HG03025 (cell line): ENCODE results near the gene RBMS3.

Experiments
- ATAC-seq: cut with Tn5 transposase; IDR thresholded peaks from one replicate; pipeline ENCODE4 v1.9.1; 2021; ENCODE audit warnings: mild to moderate bottlenecking, moderate library complexity; ENCODE audit not compliant: unreplicated experiment, low FRiP score

The RBMS3 gene

DNA sequence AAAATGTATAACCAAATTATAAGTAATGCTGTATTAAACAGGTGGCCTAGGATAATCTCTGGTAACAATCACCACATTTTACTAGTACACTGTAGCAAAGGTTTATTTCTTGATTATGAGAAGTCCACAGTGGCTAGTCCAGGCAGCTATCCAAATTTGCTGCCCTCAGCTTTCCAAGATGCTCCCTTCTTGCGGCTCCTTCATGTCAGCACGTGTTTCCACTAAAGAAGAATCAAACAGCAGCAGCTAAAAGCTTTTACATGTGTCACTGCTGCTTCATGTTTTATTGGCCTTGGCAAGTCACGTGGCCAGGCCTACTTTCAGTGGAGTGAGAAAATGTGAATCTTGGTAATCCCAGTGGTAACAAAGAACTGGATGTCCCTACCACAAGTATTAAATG lies 5.6 kb upstream of the RBMS3 start:
- ATAC-seq, result no peak

DNA sequence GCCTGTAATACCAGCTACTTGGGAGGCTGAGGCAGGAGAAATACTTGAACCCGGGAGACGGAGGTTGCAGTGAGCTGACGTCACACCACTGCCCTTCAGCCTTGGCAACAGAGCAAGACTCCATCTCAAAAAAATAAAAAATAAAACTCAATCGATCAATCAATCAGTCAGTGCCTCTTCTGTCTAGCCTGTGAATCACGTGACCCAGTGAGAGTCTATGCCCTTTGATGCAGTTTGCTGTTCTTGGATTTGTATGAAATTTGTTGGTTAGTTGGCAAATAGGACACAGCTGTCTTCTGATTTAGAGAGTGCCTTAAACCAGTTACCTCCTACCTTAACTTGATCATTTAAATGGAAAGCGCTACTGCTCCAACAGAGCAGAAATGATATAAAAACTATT lies 3.6 kb upstream of the RBMS3 start:
- ATAC-seq, result no peak

DNA sequence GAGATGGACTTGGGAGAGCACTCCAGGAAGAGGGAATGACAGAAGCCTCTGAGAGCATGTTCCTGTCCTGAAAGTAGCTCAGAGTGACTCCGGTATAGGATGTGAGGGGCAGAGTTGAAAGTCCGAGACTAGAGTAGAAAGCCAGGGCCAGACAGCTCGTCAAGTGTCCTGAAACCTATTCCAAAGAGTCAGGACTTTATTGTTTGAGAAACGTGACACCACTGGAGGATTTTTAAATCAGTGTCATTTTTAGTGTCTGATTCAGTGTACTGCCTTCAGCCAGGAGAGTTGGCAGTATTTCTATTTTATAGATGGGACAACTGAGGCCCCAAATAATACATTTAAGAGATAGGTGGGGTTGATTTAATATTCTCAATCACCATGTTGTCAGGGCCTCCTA lies 1.6 kb upstream of the RBMS3 start:
- ATAC-seq, result no peak

DNA sequence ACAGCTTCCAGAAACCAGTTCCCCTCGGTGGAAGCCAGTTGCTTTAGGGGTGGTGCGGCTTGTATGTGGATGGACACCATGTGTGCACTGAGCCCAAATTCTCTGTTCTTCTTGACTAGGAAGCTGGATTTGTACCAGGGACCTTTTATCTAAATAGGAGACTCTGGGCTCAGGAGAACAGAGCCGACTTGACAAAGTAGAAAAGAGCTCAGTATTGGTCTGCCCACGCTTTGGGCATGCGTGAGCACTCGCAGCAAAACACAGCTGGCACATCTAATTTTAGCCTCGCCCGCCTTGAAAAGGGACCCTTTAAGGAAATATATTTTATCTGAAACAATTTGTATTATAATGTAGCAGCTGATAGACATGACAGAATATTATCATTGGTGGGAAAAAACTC lies 1.1 kb upstream of the RBMS3 start:
- ATAC-seq, result no peak

DNA sequence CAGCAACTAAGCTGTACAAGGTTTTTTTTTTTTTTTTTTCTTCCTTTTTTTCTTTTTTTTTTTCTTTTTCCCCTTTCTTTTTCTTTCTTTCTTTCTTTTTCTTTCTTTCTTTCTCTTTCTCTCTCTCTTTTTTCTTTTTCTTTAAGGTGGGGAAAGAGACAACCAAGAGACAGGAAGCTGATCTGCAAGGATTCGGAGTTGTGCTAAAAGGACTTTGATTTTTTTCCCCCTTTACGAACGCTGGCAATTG lies 148 bp downstream of the RBMS3 start:
- no peak for ATAC-seq

DNA sequence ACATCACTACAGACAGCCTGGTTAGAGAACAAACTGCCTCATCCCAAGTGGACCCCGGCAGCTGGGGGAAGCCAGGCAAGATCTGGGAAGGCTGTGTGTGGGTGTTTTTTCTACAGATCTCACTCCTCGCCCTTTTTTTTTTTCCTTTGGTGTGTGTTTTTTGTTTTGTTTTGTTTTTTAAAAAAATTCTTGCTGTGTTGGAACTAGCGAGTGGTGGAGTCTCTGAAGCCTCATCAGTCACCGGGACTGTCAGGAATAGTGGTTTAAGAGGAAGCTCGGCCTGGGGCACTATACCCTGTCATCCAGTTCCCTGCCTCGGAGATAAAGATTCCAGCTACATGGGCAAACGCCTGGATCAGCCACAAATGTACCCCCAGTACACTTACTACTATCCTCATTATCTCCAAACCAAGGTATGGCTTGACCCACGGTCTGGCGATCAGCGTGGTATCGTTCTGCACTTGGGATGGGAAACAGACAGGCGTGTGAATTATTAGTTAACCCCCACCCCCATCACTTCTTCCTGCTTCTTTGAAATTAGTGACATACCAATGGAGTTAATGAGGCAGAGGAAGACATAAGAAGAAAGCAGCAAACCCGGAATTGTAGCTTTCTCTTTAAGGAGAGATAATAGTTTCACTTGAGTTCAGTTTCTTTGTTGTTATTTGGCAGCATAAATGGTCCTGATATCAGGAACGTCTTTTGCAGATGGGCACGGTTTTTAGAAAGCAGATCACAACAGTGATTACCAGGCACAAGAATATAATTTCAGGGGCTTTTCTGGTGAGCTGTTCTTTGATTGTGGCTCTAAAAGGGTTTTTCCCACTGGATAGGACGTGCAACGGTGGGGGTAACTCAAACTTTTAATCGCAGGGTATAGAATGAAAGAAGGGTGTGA lies 722 bp downstream of the RBMS3 start:
- ATAC-seq, result no peak

DNA sequence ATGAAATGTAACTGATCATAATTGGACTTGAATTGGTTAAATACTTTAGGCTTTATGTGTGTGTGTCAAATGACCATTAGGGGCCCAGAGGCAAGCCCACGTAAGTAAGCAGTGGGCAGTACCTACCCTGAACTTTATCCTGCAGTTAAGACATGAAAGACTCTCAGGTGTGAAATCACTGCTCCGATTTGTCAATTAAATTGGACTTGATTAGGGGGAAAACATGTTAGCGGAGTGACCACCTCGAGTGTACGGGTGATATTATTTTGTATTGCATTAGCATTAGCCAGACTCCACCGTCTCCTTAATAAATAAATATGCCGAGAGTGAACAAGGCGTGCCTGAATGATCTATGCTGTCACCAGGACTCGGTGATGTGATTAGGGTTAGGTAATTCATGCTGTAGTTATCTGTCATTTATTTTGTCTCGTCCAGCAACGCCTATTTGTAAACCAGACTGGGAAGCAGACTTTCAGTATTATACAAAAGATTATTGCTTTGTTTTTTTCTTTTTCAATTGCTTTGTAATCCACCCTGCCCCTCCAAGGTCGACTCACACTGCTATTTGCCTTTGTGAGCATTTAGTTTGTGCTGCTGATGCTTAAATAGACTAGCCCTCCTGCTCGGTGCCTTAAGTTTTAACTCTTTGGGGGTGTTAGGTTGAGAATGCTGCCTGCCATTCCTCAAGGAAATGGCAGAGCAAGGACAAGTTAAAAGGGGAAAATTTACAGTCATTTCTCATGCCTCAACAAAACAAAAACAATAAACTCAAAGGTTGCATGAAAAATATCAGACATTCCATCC lies 1.8 kb downstream of the RBMS3 start:
- ATAC-seq, result no peak

DNA sequence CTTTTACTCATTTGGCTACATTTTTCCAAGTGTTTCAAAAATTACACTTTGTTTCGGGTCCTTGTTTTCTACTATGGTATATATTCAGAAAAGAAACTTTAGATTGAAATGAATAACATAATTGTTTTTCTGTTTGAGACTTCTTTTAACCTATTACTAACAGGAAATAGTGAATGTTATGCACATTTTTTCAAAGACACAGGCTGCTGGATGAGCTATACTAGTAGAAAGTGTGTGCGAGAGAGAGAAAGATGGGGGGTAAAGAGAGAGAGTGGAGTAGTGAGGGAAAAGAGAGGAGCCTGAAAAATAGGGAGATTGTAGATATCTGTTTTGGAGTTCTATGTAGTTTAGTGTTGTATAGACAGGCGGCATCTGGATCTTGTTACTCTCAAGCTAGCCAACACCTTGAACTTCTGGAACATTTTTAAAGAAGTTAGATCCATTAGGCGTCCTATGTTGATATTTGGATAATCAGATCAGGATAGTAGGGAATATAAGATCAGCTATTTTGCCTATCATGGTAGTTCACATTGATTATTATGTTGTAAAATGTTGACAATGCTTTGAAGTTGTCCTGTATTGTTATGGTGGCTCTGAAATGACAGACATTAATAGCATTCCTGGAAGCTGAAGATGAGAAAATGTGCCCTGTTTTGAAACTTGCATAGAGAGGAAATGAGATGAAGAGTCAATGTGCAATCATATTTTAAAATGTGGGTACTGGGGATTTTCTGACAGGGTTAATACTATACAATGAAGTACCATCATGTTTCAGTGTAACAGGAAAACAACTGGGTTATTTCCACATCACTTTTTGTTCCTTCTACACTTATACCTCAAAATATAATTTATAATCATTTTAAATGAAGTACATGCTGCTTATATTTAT lies 2.6 kb downstream of the RBMS3 start:
- ATAC-seq, result no peak

DNA sequence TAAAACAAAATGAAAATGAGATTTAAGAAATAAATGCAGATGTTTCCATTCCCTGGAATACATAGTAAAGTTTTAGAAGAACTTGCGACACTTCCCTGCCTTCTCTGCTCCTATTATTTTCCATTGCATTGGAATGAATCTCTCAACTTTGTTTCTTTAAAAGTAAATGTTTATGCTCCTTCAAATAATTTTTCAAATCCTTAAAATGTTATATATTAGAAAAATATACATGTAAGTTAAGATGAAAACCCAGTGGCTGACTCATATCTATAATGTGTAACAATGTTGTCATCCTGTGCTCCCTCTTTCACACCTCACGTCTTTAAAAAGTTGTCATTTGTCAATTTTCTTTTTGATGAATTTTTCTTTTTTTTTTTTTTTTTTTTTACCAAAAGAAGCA lies 3.6 kb downstream of the RBMS3 start:
- no peak for ATAC-seq

DNA sequence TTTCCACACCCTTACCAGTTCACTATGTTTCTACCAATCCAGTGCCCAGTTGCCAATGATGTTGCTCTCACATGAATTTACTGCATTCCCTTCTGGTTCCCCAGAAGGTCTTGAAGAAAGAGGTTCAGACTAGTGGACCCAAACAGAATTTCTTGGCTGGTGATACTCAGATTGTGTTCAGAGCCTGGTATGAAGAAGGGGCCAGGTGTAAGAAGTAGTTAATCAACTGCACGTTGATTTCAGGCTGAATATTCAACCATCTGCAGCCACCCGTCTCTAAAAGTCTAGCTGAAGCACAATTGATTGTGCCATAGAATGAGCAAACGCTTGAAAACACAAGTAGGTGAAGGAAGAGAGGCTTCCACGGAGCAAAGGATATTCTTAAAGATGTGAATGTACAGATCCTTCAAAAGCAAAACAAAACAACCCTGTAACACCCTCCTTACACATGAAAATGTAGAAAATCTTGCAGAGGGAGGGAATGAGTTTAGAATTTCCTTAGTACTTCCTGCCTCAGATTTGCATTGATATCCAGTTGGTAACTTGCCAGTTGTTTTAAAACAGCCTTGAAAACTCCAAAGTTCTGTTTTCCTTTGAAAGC lies 4.7 kb downstream of the RBMS3 start:
- ATAC-seq, result no peak

DNA sequence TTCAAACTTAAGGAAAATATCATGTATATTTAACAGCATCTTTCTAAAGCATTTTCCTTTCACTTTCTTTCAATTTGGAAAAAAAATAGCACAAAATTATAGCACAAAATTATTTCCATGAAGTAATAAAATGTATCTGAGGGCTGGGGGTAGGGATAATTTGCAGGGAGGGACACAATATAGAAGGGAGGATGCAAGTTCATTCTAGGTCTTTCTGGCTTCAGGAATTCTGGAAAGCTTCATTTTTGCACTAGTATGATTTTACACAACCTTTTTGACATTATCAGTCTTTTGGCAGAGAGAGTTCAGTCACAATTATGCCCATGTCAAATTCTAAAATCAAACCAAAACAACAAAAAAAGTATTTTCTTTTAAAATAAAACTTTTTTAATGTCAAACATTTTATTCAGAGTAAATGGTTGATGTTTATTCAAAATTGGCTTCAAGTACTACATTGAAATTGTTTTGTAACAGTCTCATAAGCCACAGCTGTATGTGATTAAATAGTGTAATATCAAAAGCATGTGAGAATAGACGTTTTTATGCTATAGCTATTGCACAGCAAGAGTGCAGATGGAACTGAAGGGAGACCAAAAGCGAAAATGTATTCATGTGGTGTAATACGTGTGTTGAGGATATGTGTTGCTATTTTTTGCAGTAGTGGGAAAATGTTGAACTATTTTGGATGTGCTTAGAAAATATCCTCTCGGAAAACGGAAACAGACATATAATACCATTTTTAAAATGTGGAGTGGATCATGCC lies 5.8 kb downstream of the RBMS3 start:
- ATAC-seq, result no peak

DNA sequence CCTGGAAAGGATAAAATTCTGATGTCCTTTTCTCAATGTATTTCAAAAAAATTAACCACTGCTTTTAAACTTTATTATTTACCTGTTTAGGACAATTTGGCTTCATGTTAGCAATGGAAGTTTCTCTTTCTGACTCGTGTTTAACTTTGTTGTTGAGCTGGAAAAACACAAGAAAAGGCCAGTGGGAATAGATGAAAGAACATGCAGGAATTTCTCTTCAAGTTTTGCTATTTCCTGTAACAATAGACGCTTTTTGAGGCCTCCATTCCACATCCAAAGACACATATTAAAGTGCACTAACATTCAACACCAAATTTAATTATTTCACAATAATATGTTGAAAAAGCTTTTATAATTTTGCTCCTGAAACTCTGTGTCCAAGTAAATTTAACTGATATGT lies 9.7 kb downstream of the RBMS3 start:
- ATAC-seq, result no peak

DNA sequence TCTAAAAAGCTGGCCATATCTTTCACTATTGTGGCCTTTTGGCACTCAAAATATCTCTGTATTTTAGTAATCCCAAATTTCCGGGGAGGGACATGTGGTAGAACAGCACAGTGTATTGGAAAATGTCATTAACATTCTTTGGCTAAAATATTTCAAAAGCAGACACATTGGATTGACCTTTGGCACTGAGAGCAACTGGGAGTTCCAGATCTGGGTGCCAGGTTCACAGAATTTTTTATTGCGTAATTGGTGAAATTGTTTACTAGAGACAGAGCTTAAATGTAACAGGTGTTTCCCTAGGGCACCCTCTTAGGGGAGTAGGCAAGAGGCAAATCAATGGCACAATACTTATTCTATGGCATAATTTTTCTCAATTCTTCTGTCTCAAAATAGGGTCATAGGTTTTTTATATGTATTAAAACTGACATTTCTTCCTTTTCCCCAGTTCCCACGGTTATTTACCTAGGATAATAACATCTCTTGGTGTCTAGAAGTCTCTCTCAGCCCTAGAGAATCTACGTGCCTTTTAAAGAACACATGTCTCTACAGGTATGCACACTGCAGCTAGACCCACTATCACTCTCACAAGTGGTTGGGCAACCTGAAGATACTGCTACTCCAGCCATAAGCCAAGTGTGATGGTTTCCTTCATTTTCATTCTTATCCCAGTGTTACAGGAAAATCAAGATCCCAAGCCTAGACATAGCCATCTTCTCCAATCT lies 10.6 kb downstream of the RBMS3 start:
- ATAC-seq, result no peak

DNA sequence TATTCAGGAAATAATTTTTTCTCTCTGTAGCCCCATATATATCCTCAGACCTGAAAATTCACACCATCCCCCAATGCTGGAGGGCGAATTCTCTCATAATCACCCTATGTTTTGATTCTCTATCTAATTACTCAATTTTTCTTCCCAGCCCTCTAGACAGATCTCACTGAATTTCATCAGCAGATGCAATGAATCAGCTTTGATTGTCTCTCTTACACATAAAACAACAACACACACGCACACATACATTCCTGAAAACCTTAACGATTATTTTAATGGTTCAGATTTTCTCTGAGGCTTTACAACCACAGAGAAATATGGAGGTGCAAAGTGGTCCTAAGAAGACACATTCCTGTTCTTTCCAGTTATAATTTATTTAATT lies 11.1 kb downstream of the RBMS3 start:
- ATAC-seq, result no peak

DNA sequence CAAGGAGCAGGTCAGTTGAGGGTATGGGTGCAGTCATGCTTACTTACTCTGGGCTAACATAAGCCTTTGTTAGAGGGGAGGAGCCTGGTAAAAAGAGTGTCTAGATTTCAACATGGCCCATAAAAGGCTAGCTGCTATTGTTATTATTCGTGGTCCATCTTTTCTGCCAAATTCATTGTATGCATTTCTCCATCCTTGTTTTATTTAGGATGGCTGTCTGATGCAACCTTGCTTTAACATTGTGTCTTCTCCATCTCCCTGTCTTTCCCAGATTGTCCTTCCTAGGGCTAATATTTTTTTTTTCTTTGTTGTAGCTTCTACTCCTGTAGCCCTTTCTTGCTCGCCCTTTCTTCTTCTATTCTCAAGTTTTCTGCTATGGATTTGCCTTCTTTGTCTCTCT lies 12.6 kb downstream of the RBMS3 start:
- no peak for ATAC-seq

DNA sequence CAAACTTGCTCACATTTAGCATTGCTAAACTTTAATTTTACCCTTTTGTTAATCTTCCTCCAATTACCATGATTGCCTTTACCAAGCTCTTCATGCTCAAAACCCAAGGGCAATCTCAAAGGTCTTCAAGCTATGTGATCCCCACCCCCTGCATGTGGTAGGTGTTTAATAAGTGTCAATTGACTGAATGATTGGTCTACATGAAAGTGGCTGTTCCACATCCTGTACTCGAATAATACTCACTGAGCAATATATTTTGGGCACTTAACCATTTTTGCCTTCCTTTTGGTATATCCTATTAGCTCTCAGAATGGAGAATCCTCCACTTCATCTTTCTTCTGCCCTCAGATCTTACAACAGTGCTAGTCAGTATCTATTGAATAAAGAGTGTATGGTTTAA lies 17.1 kb downstream of the RBMS3 start:
- no peak for ATAC-seq

DNA sequence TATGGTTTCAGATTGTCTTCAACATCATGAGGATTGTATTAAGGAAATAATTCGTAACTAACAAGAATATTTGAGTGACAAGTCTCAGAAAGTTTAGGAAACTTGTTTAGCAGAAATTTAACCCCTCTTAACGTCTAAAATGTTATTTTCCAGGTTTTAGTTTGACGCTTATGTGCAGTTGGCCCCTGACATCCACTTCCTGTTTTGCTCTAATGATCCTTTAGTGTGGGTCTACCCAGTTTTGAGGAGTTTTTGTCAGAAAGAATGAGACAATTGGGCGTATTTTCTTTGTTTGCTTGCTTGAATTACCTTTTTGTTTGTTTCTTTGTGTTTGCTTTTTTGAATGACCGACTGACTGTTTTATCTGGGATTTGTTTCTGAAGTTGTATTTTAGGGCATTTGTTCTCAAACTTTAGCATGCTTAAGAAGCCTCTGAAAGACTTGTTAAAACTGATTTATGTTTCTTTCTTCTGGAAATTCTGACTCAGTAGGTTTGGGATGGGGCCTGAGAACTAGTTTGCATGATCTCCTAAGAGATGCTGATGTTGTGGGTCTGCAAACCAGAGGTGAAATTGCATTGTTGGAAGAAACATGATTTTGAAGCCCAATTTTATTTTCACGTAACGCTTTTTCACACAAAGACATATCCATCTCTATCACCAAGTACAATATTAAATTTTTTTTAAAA lies 20.6 kb downstream of the RBMS3 start:
- no peak for ATAC-seq

DNA sequence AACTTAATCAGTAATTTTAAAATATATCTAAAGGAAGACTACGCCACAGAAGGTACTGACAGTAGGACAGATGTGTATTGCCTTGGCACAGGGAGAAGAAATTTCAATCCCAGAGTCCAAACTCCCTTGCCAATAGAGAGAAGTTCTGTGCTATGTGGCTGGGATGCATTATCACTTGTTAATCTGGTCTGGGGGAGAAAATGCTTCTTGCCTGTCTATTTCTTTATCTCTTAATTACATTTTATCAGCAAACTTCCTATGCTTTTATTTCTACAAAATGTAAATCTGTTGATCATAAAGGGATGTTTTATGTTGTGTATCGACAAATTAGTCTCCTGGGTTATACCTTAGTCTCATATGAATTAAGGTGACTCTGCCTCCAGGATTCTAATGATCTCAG lies 21.7 kb downstream of the RBMS3 start:
- ATAC-seq, result no peak

DNA sequence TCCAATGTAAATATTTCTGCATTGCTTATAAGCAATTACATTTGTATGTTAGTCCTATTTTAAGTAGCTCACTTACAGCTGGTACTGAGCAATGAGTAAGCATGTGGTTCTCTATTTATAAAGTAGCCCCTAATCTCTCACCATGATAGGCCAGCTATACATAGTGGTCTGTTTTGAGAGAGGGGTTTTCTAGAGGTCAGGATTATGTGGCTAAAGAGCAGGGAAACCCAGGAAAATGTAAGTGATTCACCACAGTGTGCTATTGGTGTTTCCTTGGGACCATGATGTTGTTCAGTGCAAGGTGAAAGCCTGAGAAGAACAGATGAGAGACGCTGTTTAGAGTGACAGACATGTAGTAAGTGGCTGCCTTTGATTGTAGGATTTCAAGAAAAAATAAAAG lies 26.4 kb downstream of the RBMS3 start:
- no peak for ATAC-seq
